Lower leg skin (tissue), 4 donors: ENCODE data around the gene CDH10. TPM values are rescaled to one million over a fixed set of nuclear protein-coding genes. Genes with fewer than 3 reads are reported as not detected.

Experiments
- DNase-seq, 2 donors: peaks; one replicate each; pipeline ENCODE4 v3.0.0-alpha.2; 2019; ENCODE audit warnings: low spot score in 2 of 2
- H3K4me3 ChIP-seq: fragments of 200-600 bp; sonication (generic); 2 replicates; pipeline ENCODE4 v1.5.1; 2017; ENCODE audit warnings: mild to moderate bottlenecking, low read depth; ENCODE audit not compliant: poor library complexity, severe bottlenecking
- POLR2A ChIP-seq, 2 donors: fragments of 450-650 bp; IDR thresholded peaks; one replicate each; pipeline ENCODE4 v1.6.1; 2016 to 2017; ENCODE audit warnings: antibody characterized with exemption in 2 of 2, mild to moderate bottlenecking in 1 of 2, moderate library complexity in 1 of 2
- WGBS, 2 donors: methylation state at CpG; one replicate each; pipeline ENCODE4 v1.1.5; 2018; 5-methylcytosine and 5-hydroxymethylcytosine counted together
- intact Hi-C: fragments of 100-400 bp; cut with DNase I; formaldehyde crosslinking; loops from one replicate; pipeline ENCODE4 v1.15.0; 2023; ENCODE audit warnings: low total_unique reads
- total RNA-seq, 4 donors: library from RNA; depleted of rRNA; stranded (reverse); fragments of >200 nt; gene quantifications; one replicate each; pipeline ENCODE4 v1.1.0, GENCODE V29; 2016
- TF ChIP-seq, protein P1 (sequence below), 3 donors: fragments of 450-650 bp; IDR thresholded peaks; one replicate each; pipeline ENCODE4 v1.5.1; 2016; ENCODE audit warnings: antibody characterized with exemption in 3 of 3, mild to moderate bottlenecking in 3 of 3, moderate library complexity in 2 of 3

The CDH10 gene
- total RNA-seq, 4 donors from 2014 or later = 0.04 TPM; not detected in 3

DNA sequence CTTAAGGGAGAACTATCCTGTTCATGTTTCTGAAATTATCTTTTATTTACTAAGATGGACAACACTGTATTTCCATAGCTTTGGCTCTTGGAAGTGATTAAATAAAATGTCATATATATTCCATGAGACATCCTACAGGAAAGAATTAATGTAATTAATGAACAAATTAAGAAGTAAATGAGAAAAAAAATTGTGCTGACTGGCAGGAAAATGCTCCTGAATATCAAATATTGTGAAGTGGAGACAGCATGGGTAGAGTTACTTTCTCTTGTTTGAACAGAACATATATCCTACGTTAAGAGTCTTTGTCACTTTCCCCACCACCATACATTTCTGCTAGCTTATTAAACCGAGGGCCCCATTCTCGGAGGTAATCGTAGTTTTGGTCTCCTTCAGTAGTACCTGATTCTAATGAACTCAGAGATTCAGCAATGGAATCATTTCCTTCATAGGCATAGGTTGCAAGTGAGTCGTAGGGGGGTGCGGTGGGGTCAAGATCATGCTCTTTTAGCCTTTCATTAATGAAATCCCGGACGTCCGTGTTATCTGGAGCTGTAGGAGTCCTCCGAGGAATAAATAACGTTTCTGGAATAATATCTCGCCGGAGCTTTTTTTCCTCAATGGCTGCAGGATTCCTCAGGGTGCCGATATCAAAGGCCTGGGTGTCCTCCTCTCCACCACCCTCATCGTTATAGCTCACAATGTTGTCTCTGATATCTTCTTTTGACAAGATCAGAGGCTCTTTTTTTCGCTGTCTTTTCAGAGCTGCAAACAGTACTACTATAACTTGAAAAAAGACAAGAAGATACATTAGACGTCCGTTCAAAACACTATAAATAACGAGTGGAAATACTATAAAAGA is 157.2 kb downstream of the CDH10 start:
- intact Hi-C loops = no loop called here
- TF ChIP-seq, protein P1, sequence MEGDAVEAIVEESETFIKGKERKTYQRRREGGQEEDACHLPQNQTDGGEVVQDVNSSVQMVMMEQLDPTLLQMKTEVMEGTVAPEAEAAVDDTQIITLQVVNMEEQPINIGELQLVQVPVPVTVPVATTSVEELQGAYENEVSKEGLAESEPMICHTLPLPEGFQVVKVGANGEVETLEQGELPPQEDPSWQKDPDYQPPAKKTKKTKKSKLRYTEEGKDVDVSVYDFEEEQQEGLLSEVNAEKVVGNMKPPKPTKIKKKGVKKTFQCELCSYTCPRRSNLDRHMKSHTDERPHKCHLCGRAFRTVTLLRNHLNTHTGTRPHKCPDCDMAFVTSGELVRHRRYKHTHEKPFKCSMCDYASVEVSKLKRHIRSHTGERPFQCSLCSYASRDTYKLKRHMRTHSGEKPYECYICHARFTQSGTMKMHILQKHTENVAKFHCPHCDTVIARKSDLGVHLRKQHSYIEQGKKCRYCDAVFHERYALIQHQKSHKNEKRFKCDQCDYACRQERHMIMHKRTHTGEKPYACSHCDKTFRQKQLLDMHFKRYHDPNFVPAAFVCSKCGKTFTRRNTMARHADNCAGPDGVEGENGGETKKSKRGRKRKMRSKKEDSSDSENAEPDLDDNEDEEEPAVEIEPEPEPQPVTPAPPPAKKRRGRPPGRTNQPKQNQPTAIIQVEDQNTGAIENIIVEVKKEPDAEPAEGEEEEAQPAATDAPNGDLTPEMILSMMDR (IDR thresholded peaks at IDR 0.05) = no peak
- no peak for TF ChIP-seq POLR2A (IDR thresholded peaks at IDR 0.05)
- H3K4me3 ChIP-seq = no peak overlapping the region
- 84 to 86% methylated on average over 19 of the region's 19 CpGs for WGBS, 2 donors
- no peak for DNase-seq

GRCh38 chr5:24480952-24481351 is 163.8 kb downstream of the CDH10 start:
- no peak overlapping the region for H3K4me3 ChIP-seq
- intact Hi-C loops = no loop called here

DNA sequence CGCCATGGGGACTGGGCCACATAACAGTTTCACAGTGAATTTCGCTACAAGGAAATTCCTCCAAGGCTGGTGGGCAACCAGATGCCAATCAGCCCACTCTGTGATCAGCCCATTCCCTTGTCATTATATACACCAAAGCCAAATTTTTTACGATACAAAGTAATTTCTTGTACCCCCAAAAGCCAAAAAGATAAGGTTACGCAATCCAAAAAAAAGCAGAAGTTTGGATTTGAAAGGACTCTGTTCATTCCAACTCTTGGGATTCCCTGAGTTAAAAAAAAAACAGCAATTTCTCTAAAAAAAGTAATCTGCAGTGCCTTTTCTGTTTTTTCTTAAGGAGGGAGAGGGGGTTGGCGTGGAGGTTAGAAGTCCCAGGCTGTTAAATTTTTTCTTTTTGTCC is 166.8 kb downstream of the CDH10 start:
- H3K4me3 ChIP-seq = no peak overlapping the region
- intact Hi-C loops = no loop called here
- TF ChIP-seq, protein P1 (IDR thresholded peaks at IDR 0.05) = no peak
- TF ChIP-seq POLR2A (IDR thresholded peaks at IDR 0.05) = no peak
- 86% methylated on average over 5 of the region's 5 CpGs for WGBS, 2 donors
- DNase-seq = no peak

More at GRCh38 chr5:24480952-24481351, 163.8 kb downstream of the CDH10 start:
- no peak for DNase-seq
- TF ChIP-seq, protein P1 (IDR thresholded peaks at IDR 0.05) = no peak
- TF ChIP-seq POLR2A (IDR thresholded peaks at IDR 0.05) = no peak

DNA sequence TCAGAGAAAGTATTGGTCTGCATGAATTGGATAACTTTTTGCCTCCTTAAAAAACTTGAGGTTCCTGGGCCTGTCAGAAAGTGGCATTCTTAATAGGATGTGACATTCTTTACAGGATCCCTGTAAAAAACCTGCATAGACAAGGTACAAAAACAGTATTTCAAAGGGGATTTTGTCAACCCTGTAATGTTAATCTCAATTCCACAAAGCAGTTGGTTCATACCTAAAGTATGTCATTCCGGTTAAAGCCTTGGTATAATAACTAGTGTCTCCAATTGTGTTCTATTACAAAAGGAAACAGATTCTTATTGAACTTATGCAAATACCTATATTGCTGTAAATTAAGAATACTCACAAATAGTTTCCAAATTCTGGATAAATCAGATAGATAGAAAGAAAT is 169.7 kb downstream of the CDH10 start:
- TF ChIP-seq, protein P1 (IDR thresholded peaks at IDR 0.05) = no peak
- TF ChIP-seq POLR2A (IDR thresholded peaks at IDR 0.05) = no peak
- WGBS, 2 donors = 97 to 98% methylated on average over 1 of the region's 1 CpG
- no peak overlapping the region for H3K4me3 ChIP-seq
- no peak for DNase-seq
- intact Hi-C loops = no loop called here

GRCh38 chr5:24474685-24475084 is 170.1 kb downstream of the CDH10 start:
- no peak for TF ChIP-seq POLR2A (IDR thresholded peaks at IDR 0.05)
- TF ChIP-seq, protein P1 (IDR thresholded peaks at IDR 0.05) = no peak
- no peak overlapping the region for H3K4me3 ChIP-seq
- no peak for DNase-seq
- 75 to 86% methylated on average over 3 of the region's 3 CpGs for WGBS, 2 donors
- intact Hi-C loops = no loop called here

GRCh38 chr5:24472518-24472917 is 172.3 kb downstream of the CDH10 start:
- H3K4me3 ChIP-seq = no peak overlapping the region
- intact Hi-C loops = no loop called here
- TF ChIP-seq, protein P1 (IDR thresholded peaks at IDR 0.05) = no peak
- no peak for DNase-seq
